GM21576 (cell line): ENCODE data around the gene LRRC61.

Experiments used
- ATAC-seq: cut with Tn5 transposase; IDR thresholded peaks from one replicate; pipeline ENCODE4 v1.9.1; 2021; ENCODE audit warnings: mild to moderate bottlenecking, moderate library complexity; ENCODE audit not compliant: unreplicated experiment

The LRRC61 gene

DNA sequence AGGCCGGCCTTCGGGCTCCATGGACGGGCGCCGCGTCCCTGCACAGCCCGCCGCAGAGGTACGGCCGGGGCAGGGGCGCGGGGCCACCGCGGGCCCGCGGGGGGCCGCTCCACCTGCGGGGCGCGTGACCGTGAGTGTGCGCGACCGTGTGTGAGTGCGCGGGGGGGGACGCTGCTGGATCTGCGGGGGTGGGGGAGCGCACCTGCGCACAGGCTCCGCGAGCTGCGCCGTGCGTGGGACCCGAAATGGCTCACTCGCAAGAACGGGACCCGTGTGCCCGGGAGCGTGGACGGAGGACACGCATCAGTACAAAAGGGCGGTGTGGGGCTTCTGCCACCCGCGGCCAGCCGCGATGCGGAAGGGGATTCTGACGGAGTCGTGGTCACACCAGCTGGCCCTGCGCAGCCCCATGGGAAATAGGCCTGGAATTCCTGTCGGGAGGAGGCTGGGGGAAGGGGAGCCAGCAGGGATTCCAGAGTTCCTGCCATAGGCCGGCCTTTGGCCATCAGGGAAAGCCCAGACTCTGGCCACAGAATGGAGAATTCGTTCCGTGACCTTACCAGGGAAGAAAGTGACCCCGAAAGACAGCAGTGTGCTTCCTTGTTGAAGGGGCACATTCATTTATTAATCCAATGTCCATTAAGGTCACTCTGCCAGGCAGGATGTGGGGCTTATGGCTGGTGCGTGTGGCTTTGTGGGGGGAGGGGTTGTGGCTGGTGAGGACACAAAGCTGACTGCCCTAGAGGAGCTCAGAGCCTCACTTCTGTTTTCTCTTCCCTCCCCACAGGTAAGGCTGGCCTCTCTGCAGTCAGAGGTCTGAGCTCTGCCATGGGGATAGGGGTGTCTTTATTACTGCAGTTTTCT is 46.0 kb downstream of the LRRC61 start:
- peak; percentile 38 for ATAC-seq

DNA sequence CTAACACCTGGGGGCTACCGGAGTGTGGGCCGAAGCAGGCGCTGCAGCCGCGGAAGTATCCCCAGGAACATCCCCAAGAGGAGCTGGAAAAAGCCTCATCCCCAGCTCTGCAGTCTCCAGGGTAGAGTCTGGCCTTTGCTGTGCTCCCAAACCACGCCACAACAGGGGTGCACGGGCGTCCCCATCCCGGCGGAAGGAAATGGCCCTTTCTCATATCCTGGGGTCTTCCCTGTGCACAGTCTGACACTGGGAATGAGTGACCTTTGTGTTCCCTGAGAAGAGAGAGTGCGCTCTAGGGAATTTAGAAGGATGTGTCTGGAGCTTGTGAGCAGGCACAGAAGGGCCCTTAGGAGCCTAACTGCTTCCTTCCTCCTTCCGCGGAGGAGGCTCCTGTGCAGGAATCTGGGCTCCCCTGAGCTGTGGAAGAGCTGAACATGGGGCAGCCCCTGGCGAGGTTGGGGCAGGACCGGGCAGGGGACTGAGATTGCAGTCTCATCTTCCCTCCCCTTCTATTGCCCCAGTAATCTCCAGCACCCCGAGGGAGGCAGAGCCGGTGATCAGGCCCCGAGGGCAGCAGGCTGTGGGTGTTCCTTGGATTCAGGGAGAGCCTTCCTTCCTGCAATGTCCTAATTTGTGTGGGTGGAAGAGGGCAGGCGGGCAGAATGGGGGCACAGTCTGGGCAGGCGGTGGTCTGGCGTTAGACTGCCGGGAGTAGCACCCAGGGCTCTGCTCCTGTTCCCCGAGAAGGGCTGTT is 46.8 kb downstream of the LRRC61 start:
- ATAC-seq: no peak

DNA sequence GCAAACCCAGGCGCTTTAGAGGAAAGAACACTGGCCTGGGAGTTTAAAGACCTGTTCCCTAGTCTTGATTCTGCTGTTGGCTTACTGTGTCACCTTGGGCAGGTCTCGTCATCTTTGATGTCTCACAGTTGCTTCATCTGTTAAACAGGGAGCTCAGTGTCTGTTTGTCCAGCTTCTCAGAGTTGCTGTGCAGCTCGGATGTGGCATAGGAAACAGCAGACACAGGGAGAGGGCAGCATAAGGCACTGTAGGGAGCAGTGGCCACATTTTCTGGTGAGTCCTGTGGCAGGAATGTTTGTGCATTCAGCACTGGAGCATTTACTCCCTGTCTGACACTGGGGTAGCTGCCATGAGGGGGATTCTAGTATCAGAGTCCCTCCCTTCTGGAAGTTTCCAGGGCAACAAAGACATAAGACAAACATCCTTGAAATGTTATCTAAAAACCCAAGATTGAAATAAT is 47.5 kb downstream of the LRRC61 start:
- ATAC-seq: no peak

DNA sequence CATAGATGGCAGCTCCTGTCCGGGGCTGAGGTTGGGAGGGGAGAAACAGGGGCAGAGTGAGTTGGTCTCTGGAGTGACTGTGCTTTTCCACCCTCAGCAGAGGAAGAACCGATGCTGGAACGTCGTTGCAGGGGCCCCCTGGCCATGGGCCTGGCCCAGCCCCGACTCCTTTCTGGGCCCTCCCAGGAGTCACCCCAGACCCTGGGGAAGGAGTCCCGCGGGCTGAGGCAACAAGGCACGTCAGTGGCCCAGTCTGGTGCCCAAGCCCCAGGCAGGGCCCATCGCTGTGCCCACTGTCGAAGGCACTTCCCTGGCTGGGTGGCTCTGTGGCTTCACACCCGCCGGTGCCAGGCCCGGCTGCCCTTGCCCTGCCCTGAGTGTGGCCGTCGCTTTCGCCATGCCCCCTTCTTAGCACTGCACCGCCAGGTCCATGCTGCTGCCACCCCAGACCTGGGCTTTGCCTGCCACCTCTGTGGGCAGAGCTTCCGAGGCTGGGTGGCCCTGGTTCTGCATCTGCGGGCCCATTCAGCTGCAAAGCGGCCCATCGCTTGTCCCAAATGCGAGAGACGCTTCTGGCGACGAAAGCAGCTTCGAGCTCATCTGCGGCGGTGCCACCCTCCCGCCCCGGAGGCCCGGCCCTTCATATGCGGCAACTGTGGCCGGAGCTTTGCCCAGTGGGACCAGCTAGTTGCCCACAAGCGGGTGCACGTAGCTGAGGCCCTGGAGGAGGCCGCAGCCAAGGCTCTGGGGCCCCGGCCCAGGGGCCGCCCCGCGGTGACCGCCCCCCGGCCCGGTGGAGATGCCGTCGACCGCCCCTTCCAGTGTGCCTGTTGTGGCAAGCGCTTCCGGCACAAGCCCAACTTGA is 48.2 kb downstream of the LRRC61 start:
- no peak for ATAC-seq

DNA sequence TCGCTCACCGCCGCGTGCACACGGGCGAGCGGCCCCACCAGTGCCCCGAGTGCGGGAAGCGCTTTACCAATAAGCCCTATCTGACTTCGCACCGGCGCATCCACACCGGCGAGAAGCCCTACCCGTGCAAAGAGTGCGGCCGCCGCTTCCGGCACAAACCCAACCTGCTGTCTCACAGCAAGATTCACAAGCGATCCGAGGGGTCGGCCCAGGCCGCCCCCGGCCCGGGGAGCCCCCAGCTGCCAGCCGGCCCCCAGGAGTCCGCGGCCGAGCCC is 48.8 kb downstream of the LRRC61 start:
- no peak for ATAC-seq

DNA sequence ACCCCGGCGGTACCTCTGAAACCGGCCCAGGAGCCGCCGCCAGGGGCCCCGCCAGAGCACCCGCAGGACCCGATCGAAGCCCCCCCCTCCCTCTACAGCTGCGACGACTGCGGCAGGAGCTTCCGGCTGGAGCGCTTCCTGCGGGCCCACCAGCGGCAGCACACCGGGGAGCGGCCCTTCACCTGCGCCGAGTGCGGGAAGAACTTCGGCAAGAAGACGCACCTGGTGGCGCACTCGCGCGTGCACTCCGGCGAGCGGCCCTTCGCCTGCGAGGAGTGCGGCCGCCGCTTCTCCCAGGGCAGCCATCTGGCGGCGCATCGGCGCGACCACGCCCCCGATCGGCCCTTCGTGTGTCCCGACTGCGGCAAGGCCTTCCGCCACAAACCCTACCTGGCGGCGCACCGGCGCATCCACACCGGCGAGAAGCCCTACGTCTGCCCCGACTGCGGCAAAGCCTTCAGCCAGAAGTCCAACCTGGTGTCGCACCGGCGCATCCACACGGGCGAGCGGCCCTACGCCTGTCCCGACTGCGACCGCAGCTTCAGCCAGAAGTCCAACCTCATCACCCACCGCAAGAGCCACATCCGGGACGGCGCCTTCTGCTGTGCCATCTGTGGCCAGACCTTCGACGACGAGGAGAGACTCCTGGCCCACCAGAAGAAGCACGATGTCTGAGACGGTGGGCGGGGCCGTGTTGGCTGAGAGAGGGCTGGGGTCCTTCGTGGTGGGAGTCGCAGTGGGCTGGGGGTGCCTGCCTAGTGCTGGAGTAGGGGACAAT is 49.3 kb downstream of the LRRC61 start:
- no peak for ATAC-seq

DNA sequence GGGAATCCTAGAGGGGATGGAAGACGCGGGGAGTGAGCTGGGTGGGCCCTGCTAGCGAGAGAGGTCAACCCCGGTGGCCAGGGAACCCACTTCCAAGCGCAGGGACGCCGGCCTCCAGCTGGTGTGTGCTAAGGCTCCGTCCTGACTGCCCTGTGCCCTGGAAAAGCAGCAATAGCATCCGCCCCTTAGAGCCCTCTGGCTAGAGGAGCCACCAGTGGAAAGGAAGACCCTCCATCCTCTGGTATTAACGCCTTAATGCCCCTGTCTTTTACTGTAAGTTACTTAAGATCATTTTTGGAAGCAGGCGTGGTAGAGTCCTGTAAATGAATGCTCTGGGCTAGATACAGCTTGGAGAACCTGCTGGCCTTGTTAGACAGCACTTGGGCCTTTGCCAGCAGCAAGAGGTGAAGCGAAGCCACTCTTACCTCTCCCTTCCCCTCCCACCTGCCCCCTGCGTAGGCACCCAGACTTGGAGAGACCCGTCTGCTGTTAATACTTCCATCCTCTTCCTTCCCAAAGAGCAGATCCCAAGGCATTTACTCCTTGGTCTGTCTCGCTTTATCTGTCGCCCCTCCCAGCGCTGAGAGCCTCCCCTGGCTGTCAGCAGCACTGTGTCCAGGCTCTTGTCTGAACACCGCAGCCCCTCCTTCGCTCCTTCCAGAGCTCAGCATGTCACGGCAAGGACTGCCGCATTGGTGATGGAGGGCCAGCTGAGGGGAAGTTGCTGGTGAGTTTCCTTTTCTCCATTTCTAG is 50.1 kb downstream of the LRRC61 start:
- no peak for ATAC-seq

DNA sequence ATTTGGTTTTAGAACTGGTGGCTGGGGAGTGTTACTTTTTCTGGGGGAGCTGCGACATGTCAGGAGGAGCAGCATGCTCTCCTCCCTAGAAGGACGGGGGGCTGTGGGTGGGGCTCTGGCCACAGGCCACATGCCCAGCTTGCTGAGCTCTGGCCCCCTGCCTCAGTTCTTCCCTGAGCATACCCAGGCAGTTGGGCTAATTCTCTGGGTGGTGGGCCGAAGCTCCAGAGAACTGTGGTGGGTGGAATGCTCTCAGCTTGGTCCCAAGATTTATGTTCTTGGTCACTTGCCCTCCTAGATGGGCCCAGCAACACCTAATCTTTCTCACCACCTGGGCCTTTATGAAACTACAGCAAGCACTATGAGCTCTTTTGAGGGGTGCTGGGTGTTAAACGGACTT is 50.9 kb downstream of the LRRC61 start:
- no peak for ATAC-seq

DNA sequence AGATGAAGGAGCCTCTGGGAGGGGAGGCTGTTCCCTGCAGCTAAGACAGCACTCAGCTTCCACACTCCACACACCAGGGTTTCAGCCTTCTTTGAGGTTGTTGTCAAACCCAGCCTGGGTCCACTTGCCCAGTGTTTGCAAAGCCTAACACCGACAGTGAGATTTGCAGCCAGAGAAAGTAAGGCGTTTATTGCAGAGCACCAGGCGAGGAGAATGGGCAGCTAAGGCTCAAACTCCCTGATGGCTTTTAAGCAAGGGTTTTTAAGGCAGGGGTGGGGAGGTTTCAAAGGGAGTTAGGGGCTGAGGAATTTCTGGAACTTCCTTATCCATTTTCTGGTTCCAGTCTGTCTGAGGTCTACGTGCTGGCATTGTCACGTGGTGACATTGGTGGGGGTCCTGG is 51.3 kb downstream of the LRRC61 start:
- ATAC-seq: no peak

DNA sequence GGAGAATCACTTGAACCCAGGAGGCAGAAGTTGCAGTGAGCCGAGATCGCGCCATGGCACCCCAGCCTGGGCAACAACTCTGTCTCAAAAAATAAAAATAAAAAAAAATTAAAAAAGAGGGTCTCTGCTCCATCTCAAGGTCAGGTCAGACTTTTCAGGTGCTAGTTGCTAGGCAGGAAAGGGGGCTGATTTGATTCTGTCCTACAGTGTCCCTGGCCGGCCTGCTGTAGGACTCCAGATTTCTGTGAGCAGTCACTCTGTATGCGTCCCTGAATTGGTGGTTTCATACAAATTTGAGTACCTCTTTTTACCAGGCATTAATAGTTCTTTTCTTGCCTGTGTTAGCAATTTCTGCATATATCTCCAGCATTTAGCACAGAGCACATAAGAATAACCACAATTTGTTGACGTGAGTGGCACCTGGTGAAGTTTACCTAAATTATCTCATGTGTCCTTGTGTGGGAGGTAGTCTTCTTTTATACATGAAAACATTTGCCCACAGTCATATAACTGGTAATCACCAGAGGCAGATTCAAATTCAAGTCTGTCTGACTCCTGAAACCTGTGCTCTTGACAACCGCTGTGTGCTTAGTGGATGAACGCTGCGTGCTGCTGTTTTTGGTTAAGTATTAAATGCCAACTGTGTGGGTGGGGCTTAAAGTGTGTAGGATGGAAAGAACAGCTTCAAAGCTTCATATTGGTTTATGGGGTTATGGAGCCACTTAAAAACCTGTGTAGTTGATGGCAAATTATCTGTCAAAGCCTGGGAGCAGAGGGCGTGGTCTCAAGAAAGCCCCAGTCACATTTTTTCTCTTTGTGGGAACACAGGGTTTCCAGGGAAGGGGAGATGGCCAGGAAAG is 52.7 kb downstream of the LRRC61 start:
- peak; percentile 17 for ATAC-seq

DNA sequence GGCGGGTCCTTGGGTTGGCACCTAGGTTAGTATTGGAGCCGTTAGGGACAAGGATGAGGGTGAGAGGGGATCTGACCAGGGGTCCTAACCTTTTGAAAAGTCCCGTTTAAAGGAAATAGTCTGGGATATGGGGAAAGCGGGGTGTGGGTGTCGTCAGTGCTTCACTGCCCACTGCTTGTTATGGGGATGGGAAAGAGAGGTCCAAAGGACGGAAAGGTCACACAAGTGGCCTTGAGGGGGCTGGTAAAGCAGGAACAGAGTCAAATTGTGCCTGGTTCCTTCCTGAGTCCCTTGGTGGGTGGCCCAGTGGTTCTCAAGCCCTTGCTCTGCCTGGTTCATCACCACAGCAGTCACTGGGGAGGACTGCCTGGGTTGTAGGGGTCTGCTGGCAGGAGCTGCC is 53.4 kb downstream of the LRRC61 start:
- ATAC-seq: no peak

DNA sequence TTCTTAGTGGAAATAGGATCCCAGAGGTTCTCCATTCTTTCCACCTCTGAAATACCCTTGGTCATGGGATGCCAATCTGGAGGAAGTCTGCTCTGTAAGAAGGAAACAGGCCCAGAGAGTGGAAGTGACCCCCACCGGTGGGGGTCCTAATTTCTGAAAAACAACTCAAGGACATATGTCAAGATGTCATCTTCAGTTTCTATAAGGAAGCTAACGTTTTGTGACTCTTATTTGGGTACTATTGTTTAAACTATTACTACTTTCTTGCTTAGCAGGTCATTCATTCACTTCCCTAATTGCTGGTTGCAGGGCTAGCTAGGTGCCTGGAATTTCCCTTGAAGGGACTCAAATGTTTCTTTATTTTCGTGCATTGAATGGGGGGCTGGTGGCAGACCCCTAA is 54.0 kb downstream of the LRRC61 start:
- no peak for ATAC-seq

DNA sequence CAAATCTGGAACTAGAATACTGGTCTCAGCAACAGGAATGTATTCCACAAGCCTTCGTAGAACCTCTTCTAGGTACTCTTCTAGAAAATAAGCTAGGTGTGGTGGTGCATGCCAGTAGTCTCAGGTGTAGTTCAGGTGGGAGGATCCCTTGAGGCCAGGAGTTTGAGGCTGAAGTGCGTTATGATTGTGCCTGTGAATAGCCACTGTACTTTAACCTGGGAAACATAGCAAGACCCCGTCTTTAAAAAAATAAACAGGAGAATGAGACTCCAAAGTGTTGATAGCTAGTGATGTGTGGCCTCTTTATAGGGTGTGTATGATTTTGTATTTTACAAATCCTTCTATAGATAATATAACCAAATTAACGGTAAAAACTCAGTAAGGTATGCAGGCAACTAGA is 54.5 kb downstream of the LRRC61 start:
- ATAC-seq: no peak

DNA sequence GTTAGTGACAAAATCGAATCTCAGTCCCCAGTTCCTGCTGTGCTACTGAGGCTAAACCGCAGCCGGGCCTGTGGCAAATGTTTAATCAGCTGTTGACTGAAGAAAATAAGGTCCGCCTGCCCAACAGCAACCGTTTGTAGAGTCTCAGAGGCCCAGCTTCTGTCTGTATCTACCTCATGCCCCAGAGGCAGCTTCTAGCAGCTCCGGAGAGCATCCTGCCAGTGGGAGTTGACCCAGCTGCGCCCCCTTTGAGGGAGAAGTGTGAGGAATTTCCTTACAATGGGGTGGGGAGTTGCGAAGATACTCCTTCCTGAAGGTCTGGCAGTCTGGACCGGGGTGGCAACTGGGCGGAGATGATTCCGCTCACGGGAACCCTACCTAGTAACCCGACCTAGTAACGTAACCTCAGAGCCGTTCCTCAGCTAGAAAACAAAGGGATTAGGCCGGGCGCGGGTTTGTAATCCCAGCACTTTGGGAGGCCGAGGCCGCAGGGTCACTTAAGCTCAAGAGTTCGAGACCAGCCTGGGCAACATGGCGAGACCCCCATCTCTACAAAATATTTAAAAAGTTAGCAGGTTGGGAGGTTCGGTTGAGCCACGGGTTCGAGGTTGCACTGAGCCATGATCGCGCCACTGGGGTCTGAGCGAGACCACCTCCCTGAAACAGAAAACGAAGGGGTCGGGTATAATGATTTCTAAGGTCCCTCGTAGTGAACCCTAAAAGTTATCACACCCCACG is 55.1 kb downstream of the LRRC61 start:
- ATAC-seq: no peak

DNA sequence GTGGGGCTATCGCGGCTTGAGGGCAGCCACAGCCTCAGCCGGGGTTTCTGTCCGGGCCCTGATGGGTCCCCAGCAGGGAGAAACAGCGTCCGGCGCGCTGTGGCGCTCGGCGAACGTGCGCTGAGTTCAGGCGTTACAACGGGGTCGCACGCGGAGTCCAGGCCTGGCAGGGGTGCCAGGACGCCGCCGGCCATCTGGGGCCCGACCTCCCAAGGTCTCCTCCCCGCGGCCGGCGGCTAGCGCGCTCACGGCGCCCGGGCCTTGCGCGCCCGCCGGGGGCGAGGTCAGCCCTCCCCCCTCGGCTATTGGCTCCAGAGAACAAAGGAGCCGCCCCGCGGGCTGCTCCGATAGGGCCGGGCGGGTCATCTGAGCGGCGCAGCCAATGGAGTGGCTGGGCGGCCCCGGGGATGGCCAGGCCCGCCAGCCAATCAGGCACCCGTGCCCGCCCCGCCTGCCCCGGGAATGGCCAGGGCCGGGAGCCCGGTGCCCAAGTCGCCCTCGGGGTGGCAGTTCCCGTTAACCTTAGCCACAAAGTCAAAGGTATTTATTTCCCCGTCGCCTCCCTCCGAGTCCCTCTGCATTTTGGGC is 55.8 kb downstream of the LRRC61 start, which contains the start of gene ZNF775:
Gene ZNF775, plus strand, starts transcription at position 478 of the 588 bp plus-strand sequence. CDS start 9,141 bp downstream, outside the sequence.
- peak; percentile 73 for ATAC-seq

DNA sequence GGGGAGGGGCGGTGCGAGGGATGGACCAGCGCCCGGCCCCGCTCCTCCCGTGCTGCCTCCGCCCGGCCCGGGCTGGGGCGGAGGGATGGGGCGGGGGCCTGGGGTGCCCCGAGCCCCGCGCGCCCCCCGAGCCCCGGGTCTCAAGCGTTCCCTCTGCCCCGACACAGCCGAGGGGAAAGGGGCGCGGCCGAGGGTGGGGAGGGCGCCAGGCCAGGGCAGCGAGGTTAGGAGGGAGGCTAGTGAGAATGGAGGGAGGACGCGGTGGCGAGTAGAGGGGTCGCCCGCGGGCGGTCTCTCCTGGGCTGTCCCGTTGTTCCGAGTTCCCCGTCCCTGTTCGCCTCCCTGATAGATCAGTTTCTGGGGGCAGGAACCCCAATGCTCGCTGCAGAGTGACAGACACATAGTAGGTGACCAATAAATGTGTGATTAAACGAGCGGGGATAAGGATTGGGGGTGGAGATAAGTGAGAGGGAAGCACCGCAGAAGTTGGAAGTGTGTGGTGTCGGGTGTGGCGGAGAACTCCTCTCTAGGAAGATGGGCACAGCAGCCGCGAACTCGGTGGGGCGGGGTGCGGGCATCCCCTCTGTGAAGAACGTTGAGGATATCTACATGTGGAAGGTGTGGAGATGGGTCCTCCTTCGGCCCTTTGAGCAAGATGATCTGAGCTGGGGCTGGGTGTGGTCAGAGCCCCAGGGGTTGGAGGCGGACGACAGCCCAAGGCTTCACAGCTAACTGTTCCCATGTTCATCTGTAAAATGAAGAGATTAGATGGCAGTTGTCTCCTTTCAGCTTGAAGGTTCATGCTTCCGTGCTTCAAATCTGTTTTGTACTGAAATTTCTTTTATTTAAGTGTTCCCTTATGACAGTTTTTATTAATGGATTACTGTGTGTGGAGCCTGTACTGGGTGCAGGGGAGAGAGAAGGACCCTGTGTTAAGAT is 56.6 kb downstream of the LRRC61 start:
- no peak for ATAC-seq

DNA sequence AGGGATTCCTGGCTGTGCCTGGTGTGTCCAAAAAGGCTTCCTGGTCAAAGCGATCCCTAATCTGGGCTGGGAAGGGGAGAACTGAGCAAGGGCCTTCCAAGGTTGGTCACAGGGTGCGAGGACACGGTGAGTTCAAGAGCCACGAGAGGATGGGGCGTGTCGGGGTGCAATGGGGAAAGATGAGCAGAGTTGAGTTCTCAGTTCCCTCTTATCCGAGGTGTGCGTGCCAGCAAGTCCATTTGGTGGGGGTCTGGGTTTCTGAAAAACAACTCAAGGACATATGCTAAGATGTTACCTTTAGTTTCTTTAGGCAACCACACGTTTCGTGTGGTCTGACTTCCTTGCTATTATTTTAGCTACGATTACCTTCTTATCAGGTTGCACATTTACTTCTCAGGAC is 57.3 kb downstream of the LRRC61 start:
- ATAC-seq: peak; percentile 11
